WI38 (cell line): ENCODE data around the gene VAX1.

Source experiments
- H3K4me3 ChIP-seq: 2 replicates; pipeline ENCODE4 v1.5.1; 2011; ENCODE audit warnings: low read depth, mild to moderate bottlenecking, control low read depth, low read length
- CTCF ChIP-seq: IDR thresholded peaks from 2 replicates; pipeline ENCODE4 v1.5.1; 2012; ENCODE audit warnings: low read depth, mild to moderate bottlenecking, control low read depth, low read length

VAX1 gene

DNA sequence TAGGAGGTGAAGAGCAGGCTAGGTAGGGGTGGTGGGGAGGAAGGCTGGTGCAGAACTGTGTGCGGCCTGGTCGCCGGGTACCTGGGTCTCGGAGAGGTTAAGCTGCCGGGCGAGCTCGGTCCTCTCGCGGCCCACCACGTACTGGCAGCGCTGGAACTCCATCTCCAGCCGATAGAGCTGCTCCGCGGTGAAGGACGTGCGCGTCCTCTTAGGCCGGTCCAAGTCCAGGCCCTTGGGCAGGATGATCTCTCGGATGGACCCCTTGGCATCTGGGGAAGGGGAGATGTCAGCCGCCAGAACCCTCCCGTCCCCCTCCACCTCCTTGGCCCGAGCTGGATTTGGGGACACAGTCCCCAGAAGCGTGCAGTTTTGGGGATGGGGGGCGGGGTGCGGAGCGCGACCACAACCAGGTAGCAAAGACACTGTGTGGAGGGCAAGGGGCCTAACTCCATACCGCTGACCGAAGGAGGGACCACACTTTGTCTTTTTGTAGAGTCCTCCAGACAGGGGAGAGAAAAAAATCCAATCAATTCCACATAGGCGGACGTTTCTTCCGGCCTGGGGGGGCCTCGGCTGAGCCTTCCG is 1.6 kb downstream of the VAX1 start:
- TF ChIP-seq CTCF = no peak
- no peak overlapping the region for H3K4me3 ChIP-seq

GRCh38 chr10:117135480-117136140 is 2.5 kb downstream of the VAX1 start:
- no peak overlapping the region for H3K4me3 ChIP-seq
- TF ChIP-seq CTCF = no peak

DNA sequence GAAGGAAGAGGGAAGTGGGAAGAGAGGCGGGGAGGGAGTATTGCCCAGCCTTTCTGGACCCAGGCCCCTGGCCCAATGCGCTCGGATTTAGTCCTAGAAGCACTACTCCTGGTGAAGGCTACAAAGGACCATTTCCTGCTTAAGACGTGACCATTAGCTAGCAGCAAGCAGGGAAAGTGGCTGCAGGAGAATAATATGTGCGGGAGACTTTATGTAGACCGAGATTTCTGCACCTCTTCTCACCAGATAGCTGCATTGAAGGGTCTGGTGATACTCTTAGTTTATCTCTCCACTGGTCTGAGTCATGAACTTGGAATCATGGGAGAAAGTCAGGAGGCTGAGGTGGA is 3.1 kb downstream of the VAX1 start:
- no peak for TF ChIP-seq CTCF
- H3K4me3 ChIP-seq = no peak overlapping the region

DNA sequence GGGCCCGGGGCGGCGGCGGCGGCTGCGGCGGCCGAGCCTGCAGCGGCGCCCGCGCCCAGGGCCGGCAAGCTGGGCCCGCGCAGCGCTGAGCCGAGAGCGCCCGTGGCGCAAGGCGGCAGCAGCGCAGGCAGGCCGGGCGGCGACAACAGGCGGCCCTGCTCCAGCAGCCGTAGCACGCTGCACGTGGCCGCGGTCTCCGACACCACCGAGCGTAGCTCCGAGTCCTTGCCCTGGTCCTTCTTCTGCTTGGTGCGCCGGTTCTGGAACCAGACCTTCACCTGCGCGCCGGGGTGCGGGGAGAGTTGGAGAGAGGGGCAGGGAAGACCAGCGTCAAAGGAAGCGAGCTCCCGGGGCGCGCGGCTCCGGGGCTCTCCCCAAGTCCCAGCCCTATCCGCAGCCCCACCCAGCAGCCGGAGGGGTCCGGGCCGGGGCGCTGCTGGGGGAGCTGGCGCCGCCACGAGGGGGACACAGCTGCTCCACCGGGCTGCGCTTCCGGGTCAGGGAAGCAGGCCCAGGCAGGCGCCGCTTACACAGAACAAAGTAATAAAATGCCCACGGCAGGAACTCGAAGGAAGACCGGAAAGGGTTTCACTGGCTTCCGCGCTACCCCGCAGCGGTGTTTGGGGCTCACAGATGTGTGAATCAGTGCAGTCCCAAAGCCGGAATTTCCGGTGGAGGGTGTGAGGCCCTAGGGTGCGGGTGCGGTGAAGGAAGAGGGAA is 3.6 kb downstream of the VAX1 start:
- no peak overlapping the region for H3K4me3 ChIP-seq
- TF ChIP-seq CTCF = no peak

DNA sequence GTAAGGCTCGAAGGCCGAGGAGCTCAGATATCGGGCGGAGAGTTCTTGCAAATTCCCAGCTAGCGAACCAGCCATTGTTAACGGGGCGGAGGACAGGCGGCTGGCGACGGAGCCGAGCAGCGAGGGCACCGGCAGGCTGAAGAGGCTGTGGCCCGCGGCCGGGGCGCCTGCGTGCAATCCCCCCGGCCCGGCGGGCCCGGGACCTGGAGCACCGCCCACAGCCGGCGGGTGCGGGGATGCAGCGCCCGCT is 4.1 kb downstream of the VAX1 start:
- H3K4me3 ChIP-seq = no peak overlapping the region

DNA sequence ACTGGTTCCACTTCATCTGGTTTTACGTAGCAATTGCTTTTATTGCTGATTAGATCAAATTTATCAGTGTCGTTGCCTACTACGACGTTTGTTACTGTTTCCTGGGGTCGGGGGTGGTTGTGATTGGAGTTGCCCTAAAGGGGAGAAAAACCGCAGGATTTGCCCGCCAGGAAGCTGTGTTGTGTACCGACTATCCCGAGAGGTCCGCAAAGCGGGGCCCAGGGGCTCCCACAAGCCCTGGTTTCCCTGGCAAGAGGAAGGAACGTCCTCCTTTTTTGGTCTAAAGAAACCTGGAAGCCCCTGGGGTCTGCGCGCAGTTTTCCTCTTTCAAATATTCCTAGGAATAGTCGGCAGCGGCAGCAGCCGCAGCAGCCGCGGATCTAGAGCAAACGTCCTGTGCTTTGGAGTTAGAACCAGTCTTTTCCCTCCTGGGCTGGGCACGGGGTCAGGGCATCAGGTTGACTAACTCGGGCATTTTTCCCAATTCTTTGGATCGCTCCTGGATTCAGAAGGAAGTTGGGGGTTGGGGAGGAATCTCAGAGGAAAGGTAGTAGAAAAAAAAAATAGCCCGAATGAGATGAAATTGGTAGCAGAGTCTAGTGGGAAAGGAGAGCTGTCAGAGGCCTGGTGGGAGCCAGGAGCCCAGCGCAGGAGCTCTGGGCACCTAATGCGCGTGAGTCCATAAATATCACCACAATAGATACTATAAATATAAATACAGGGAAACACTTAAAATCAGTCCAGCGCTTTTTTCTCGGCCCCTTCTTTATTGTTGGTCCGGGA is 4.6 kb downstream of the VAX1 start:
- no peak for TF ChIP-seq CTCF
- no peak overlapping the region for H3K4me3 ChIP-seq

More for the DNA sequence above, 4.1 kb downstream of the VAX1 start:
- TF ChIP-seq CTCF = no peak
